ENCODE data around the gene CREB3L1. TPM values are rescaled to one million over a fixed set of nuclear protein-coding genes. Genes with fewer than 3 reads are reported as not detected.

CREB3L1 gene
- total and polyA plus RNA-seq, 2 donors (not counting 3 experiments of a cell fraction or from before 2014, with no cell fraction given): 0.23 to 0.84 TPM

- DNase-seq (ENCODE audit: low read depth, low spot score): no peak
- H2AFZ ChIP-seq (ENCODE audit: low read depth, low read length): no peak overlapping the region
- H3K27ac ChIP-seq (ENCODE audit: insufficient read depth, low read depth, low read length): no peak overlapping the region
- CTCF ChIA-PET: interaction anchor here (1.0 kb wide), 1 partner anchor 28 kb away, joined by 3 read pairs; no protein-coding TSS in a partner anchor
- no peaks in the 10 kb centered on the region for H3K4me1 ChIP-seq (ENCODE audit: control insufficient read depth, extremely low read depth, insufficient read depth, low read length)
- no peak overlapping the region for H3K4me3 ChIP-seq (replicated peaks in 1 of 3; ENCODE audit: insufficient read depth in 1 of 3, low read depth in 1 of 3, low read length in 3 of 3)
- no peak for TF ChIP-seq JUN (IDR thresholded peaks at IDR 0.05; ENCODE audit: borderline replicate concordance, insufficient read depth, insufficient read length, low read depth)
- TF ChIP-seq MAX (IDR thresholded peaks at IDR 0.05; ENCODE audit: insufficient read depth, insufficient read length): no peak
- TF ChIP-seq EZH2 (IDR thresholded peaks at IDR 0.05; ENCODE audit: borderline replicate concordance, low read depth, low read length, severe bottlenecking): no peak
- TF ChIP-seq POLR2AphosphoS5 (IDR thresholded peaks at IDR 0.05; ENCODE audit: insufficient read depth, low read depth, low read length): no peak
- TF ChIP-seq GATA2 (IDR thresholded peaks at IDR 0.05; ENCODE audit: insufficient read depth, insufficient read length, low read depth, low read length): no peak
- TF ChIP-seq FOS (IDR thresholded peaks at IDR 0.05; ENCODE audit: borderline replicate concordance, insufficient read depth, low read length): no peak
- no peak for TF ChIP-seq POLR2A (IDR thresholded peaks at IDR 0.05; ENCODE audit: low read depth, low read length)
- no peak for TF ChIP-seq CTCF (IDR thresholded peaks at IDR 0.05; ENCODE audit: extremely low read depth in 1 of 2, insufficient read depth in 1 of 2, low read depth in 1 of 2, low read length in 2 of 2)
- TF ChIP-seq MYC (IDR thresholded peaks at IDR 0.05; ENCODE audit: low read depth, low read length): no peak
- H3K36me3 ChIP-seq (ENCODE audit: control insufficient read depth in 2 of 2, extremely low read depth in 1 of 2, insufficient read depth in 2 of 2, low read length in 2 of 2): no peaks in the 10 kb centered on the region
- no peak for FAIRE-seq
- intact Hi-C loops (cut with micrococcal nuclease) (no loop called here), dilution Hi-C loops (cut with MboI; ENCODE audit: extremely low pct_ligation_motif_present, low sequenced_read_pairs) (no loop called here)
- BruUV-seq (replicated peaks): no TSS peak
- POLR2A ChIA-PET: no interaction called here
- no peak overlapping the region for H3K9ac ChIP-seq (replicated peaks; ENCODE audit: extremely low read depth, insufficient read depth, low read length)
- no peaks in the 10 kb centered on the region for H3K9me3 ChIP-seq (replicated peaks; ENCODE audit: control insufficient read depth, insufficient read depth, low read length)
- H3K79me2 ChIP-seq (ENCODE audit: control insufficient read depth, insufficient read depth, low read length): no peaks in the 10 kb centered on the region
- no peak overlapping the region for H3K4me2 ChIP-seq (ENCODE audit: insufficient read depth, low read length)
- H4K20me1 ChIP-seq (replicated peaks; ENCODE audit: control insufficient read depth, extremely low read depth, insufficient read depth, low read length): no peaks in the 10 kb centered on the region
- H3K27me3 ChIP-seq (ENCODE audit: control insufficient read depth in 2 of 2, insufficient read depth in 2 of 2, low read length in 2 of 2): peaks cover 9 to 22% of the 10 kb centered on the region in 2 experiments
- H3K9me1 ChIP-seq (replicated peaks; ENCODE audit: control insufficient read depth, extremely low read depth, insufficient read depth, low read length): no peaks in the 10 kb centered on the region
These were observed 9.3 kb downstream of the CREB3L1 start for GRCh38 chr11:46286789-46287188.

Data from endothelial cell of umbilical vein (primary cell).